ENCODE measurements around the gene NUDT21. TPM values are rescaled to one million over a fixed set of nuclear protein-coding genes. Genes with fewer than 3 reads are reported as not detected.
A peak's percentile ranks its signal among the peaks of the same experiment; 100 is the strongest.
"Not testable (repeated sequence)": the region's sequence is repeated elsewhere in the genome, so short reads cannot be mapped to it uniquely, and the experiment has no call there.

Gene NUDT21
- 10 to 100 TPM; 67.7 to 75.3 TPM for total RNA-seq
- polyA plus RNA-seq (ENCODE audit: insufficient read depth, low read depth, low replicate concordance): 224 TPM
- long read RNA-seq, donor 1, full-length matches to known transcripts: 43 of 129 reads
- long read RNA-seq, donor 1, partial matches to known transcripts: 78 of 129 reads
- long read RNA-seq, donor 1, other reads (novel, unspliced or antisense): 8 of 129 reads
- long read RNA-seq, donor 2, full-length matches to known transcripts: 36 of 42 reads
- long read RNA-seq, donor 2, partial matches to known transcripts: 6 of 42 reads
- long read RNA-seq, donor 2, other reads (novel, unspliced or antisense): 0 of 42 reads

DNA sequence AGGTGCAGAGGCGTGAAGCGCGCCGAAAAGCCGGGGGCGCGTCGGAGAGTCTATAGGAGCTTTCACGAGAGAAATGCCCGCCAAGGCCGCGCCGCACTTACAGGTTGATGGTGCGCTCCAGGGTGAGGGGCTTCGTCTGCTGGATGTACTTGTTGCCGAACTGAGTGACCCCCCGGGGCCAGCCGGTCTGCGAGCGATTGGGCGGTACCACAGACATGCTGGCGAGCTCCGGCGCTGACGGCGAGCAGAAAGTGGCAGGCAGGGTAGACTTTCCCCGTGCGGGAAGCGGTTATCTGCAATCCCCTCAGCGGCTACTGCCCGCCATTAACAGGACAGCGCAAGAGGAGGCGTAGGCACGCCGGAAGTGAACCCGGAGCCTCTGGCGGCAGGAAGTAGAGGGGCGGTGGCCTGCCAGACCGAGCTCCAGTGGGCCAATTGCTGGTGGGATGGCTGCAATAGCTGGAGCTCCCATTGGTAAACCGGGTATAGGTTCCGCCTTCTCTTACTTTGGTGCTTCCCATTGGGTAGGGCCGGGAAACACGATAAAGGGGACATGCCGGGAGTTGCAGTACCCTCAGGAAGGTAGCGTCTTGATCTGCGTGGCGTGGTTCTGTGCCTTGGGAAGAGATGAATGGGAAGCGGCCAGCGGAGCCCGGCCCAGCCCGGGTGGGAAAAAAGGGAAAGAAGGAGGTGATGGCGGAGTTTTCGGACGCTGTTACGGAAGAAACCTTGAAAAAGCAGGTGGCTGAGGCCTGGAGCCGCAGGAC is at the start of gene NUDT21, which contains the start of gene OGFOD1:
TSS of gene NUDT21 (minus strand) at position 347 of the 767 bp plus-strand sequence. CDS start at position 217, 130 bp downstream.
TSS of gene OGFOD1 (plus strand) at position 569 of the 767 bp plus-strand sequence. CDS start at position 628, 59 bp downstream.
- peak; percentile 99 for DNase-seq
- no peaks in the 10 kb centered on the region for H3K27me3 ChIP-seq
- peak within 1 kb of the TSS; percentile 63 to 76 for H3K27ac ChIP-seq
- no peaks in the 10 kb centered on the region for H3K9me3 ChIP-seq
- intact Hi-C loops (cut with DNase I; ENCODE audit: low total_unique reads): no loop called here
- 0% methylated on average over 31 to 56 of the region's 56 CpGs for WGBS, 2 donors
- TF ChIP-seq POLR2A (IDR thresholded peaks at IDR 0.05): peak; percentile 47
- TF ChIP-seq CTCF (IDR thresholded peaks at IDR 0.05): no peak
- peaks cover 20% of the 10 kb centered on the region for H3K4me1 ChIP-seq
- H3K36me3 ChIP-seq (ENCODE audit: low read depth, missing control alignments): no peaks in the 10 kb centered on the region
- H3K4me3 ChIP-seq: peak within 1 kb of the TSS; percentile 77 to 98

GRCh38 chr16:56493815-56494214 is 42.7 kb upstream of the NUDT21 start:
- no peaks in the 10 kb centered on the region for H3K9me3 ChIP-seq
- no peak overlapping the region for H3K27ac ChIP-seq
- H3K36me3 ChIP-seq (ENCODE audit: low read depth, missing control alignments): no peaks in the 10 kb centered on the region
- H3K4me3 ChIP-seq: no peak overlapping the region
- DNase-seq: no peak
- H3K27me3 ChIP-seq: no peaks in the 10 kb centered on the region
- WGBS, 2 donors: 94 to 100% methylated on average over 1 of the region's 1 CpG
- intact Hi-C loops (cut with DNase I; ENCODE audit: low total_unique reads): no loop called here
- no peaks in the 10 kb centered on the region for H3K4me1 ChIP-seq
- TF ChIP-seq POLR2A (IDR thresholded peaks at IDR 0.05): no peak

- 85 to 86% methylated on average over 2 of the region's 2 CpGs for WGBS, 2 donors
- H3K4me3 ChIP-seq: no peak overlapping the region
- no peaks in the 10 kb centered on the region for H3K27me3 ChIP-seq
- H3K36me3 ChIP-seq (ENCODE audit: low read depth, missing control alignments): no peaks in the 10 kb centered on the region
- DNase-seq: no peak
- no peak overlapping the region for H3K27ac ChIP-seq
- intact Hi-C loops (cut with DNase I; ENCODE audit: low total_unique reads): no loop called here
- no peaks in the 10 kb centered on the region for H3K4me1 ChIP-seq
- TF ChIP-seq CTCF (IDR thresholded peaks at IDR 0.05): no peak
- no peak for TF ChIP-seq POLR2A (IDR thresholded peaks at IDR 0.05)
- no peaks in the 10 kb centered on the region for H3K9me3 ChIP-seq
These were observed 42.0 kb upstream of the NUDT21 start for GRCh38 chr16:56493126-56493525.

DNA sequence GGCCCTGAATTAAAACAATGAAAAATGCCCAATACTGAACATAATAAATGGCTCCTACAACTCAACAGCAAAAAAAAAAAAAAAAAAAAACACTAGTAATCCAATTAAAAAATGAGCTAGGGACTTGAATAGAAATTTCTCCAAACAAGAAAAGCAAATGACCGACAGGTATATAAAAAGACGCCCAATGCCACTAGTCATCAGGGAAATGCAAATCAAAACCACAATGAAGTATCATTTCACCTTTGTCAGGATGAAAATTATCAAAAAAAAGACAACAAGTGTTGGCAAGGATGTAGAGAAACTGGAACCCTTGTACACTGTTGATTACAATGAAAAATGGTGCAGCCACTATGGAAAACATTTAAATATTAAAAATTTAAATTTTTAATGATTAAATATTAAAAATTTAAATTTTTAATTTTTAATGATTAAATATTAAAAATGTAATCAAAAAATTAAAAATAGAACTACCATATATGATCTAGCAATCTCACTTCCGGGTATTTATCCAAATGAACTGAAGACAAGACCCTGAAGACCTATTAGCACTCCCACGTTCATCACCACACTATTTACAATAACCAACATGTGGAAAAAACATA is 40.6 kb upstream of the NUDT21 start:
- H3K4me3 ChIP-seq: no peak overlapping the region
- H3K27ac ChIP-seq: no peak overlapping the region
- no peaks in the 10 kb centered on the region for H3K27me3 ChIP-seq
- no peaks in the 10 kb centered on the region for H3K4me1 ChIP-seq
- intact Hi-C loops (cut with DNase I; ENCODE audit: low total_unique reads): no loop called here
- TF ChIP-seq POLR2A (IDR thresholded peaks at IDR 0.05) (no peak), CTCF (IDR thresholded peaks at IDR 0.05) (no peak)
- 95% methylated on average over 4 of the region's 4 CpGs for WGBS, 2 donors
- no peaks in the 10 kb centered on the region for H3K9me3 ChIP-seq
- H3K36me3 ChIP-seq (ENCODE audit: low read depth, missing control alignments): no peaks in the 10 kb centered on the region
- no peak for DNase-seq

DNA sequence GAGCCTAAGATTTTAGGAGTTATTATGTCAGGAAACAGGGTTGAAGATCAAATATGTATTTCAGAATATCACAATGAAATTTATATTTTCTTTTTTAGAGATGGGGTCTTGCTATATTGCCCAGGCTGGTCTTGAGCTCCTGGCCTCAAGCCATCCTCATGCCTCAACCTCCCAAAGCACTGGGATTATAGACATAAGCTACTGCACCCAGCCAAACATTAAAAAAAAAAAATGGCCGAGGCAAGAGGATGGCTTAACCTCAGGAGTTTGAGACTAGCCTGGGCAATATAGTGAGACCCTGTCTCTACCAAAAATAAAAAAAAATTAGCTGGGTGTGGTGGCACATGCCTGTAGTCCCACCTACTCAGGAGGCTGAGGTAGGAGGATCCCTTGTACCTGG is 37.7 kb upstream of the NUDT21 start:
- intact Hi-C loops (cut with DNase I; ENCODE audit: low total_unique reads); H3K9me3 ChIP-seq; H3K4me3 ChIP-seq; H3K36me3 ChIP-seq (ENCODE audit: low read depth, missing control alignments); H3K4me1 ChIP-seq; H3K27me3 ChIP-seq; DNase-seq; H3K27ac ChIP-seq: not testable (repeated sequence)
- 81 to 93% methylated on average over 1 of the region's 1 CpG for WGBS, 2 donors
